ENCODE data around the gene ARHGAP6.

DNA sequence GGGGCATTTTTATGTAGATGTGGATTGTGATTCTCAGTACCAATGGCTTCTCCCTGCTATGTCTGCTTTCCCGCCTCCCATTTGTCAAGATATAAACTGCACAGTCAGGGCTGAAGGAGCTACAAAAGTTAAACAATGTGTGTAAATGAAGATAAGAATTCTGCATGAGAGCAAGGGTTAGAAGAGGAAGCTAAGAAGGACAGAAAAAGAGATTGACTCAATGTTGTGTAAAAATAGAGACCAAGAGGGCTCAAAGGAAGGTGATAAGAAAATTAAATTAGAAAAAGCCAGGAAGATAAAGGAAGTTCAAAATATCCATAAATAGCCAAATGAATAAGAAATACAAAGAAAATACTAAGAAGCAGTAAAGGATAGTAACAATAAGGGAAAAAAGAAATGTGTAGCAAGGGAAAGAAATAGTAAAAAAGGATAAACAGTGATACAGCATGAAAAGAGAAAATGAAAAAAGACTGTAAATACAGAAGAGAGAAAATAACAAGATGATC, 290.1 kb downstream of the ARHGAP6 start:
- TF ChIP-seq, protein P1, sequence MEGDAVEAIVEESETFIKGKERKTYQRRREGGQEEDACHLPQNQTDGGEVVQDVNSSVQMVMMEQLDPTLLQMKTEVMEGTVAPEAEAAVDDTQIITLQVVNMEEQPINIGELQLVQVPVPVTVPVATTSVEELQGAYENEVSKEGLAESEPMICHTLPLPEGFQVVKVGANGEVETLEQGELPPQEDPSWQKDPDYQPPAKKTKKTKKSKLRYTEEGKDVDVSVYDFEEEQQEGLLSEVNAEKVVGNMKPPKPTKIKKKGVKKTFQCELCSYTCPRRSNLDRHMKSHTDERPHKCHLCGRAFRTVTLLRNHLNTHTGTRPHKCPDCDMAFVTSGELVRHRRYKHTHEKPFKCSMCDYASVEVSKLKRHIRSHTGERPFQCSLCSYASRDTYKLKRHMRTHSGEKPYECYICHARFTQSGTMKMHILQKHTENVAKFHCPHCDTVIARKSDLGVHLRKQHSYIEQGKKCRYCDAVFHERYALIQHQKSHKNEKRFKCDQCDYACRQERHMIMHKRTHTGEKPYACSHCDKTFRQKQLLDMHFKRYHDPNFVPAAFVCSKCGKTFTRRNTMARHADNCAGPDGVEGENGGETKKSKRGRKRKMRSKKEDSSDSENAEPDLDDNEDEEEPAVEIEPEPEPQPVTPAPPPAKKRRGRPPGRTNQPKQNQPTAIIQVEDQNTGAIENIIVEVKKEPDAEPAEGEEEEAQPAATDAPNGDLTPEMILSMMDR (IDR thresholded peaks at IDR 0.05), result no peak
- no peak for TF ChIP-seq POLR2A (IDR thresholded peaks at IDR 0.05)

Data from uterus (tissue), 2 donors.